Stomach (tissue), 4 donors: ENCODE results near the gene CCDC43.

Experiments used
- CTCF ChIP-seq, 7 experiments: fragments of 450-650 bp in 4 of 7; fragments of 200-600 bp in 3 of 7; sonication (generic) in 3 of 7; IDR thresholded peaks; one replicate each; pipeline ENCODE4 v1.5.1; 2016 to 2019; ENCODE audit warnings: antibody characterized with exemption in 7 of 7, control low read depth in 2 of 7, mild to moderate bottlenecking in 1 of 7
- EP300 ChIP-seq: sonication (generic); formaldehyde crosslinking; IDR thresholded peaks from one replicate; pipeline ENCODE4 v1.6.1; 2017; ENCODE audit warnings: antibody characterized with exemption
- POLR2A ChIP-seq, 4 donors: fragments of 450-650 bp; IDR thresholded peaks; one replicate each; pipeline ENCODE4 v1.6.1; 2016; ENCODE audit warnings: antibody characterized with exemption in 4 of 4, control low read depth in 2 of 4, mild to moderate bottlenecking in 1 of 4, moderate library complexity in 1 of 4
- POLR2AphosphoS5 ChIP-seq, 3 donors: sonication (generic); formaldehyde crosslinking; IDR thresholded peaks; one replicate each; pipeline ENCODE4 v1.6.1; 2016; ENCODE audit warnings: antibody characterized with exemption in 3 of 3

DNA sequence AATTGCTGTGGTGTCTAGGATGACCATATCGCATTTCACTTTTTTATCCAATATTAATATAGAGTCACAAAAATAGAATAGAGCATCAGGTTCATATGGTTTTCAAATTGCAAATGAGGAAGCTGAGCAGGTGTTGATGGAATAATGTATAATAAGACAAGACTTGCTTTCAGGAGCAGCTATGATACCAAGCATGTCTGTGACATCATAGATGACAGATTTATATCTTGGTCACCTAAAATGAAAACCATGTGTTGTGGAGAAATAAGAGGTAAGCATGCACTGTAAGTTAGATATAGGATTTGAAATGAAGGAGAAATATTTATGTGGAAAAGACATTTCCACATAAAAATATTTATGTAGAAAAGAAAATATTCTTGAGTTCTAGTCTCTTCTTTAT lies 24.7 kb downstream of the CCDC43 start:
- no peak for TF ChIP-seq CTCF (IDR thresholded peaks at IDR 0.05)
- no peak for TF ChIP-seq POLR2A (IDR thresholded peaks at IDR 0.05)
- no peak for TF ChIP-seq EP300
- TF ChIP-seq POLR2AphosphoS5 (IDR thresholded peaks at IDR 0.05), result no peak
